ENCODE measurements around the gene TNFSF10. TPM values are rescaled to one million over a fixed set of nuclear protein-coding genes. Genes with fewer than 3 reads are reported as not detected.

TNFSF10 gene
- total and polyA plus RNA-seq, 9 of the 15 experiments (the other 6 are each of a cell fraction or from before 2014, with no cell fraction given), result 0.07 to 1.3 (median 0.27) TPM; not detected in 1

GRCh38 chr3:172543884-172544283, 20.7 kb upstream of the TNFSF10 start (continued):
- no peak for TF ChIP-seq NFXL1 (CRISPR knock-in tag; IDR thresholded peaks at IDR 0.05)
- no peak for TF ChIP-seq ZNF717 (CRISPR knock-in tag; IDR thresholded peaks at IDR 0.05)

DNA sequence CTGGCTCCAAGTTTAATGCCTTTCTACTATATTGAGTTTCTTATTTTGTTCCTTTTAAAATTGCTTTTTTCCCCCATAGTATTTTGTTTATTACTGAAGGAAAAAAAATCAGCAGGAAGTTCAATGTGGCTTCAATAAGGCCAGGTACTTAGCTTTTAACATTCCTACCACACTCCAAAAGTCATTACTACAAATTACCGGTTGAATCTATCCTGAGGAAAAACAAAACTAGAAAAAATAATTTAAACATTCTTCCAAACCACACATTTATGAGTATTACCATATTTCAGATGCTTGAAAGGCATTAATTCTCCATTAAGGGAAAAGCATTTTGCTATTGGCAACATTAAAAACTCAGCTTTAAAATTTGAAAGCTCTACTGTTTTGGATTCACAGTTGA, 20.2 kb upstream of the TNFSF10 start:
- TF ChIP-seq, protein P1, sequence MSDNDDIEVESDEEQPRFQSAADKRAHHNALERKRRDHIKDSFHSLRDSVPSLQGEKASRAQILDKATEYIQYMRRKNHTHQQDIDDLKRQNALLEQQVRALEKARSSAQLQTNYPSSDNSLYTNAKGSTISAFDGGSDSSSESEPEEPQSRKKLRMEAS (CRISPR knock-in tag; IDR thresholded peaks at IDR 0.05), result no peak
- TF ChIP-seq ATF7 (IDR thresholded peaks at IDR 0.05), result no peak
- TF ChIP-seq ZBED1 (IDR thresholded peaks at IDR 0.05), result no peak
- TF ChIP-seq HMG20B (CRISPR knock-in tag; IDR thresholded peaks at IDR 0.05), result no peak
- no peak for TF ChIP-seq WHSC1 (IDR thresholded peaks at IDR 0.05; ENCODE audit: low read length)
- TF ChIP-seq STAT5B (CRISPR knock-in tag; IDR thresholded peaks at IDR 0.05), result no peak
- TF ChIP-seq ARNT (IDR thresholded peaks at IDR 0.05), result no peak
- no peak for TF ChIP-seq SOX6 (IDR thresholded peaks at IDR 0.05)
- TF ChIP-seq, protein P2, sequence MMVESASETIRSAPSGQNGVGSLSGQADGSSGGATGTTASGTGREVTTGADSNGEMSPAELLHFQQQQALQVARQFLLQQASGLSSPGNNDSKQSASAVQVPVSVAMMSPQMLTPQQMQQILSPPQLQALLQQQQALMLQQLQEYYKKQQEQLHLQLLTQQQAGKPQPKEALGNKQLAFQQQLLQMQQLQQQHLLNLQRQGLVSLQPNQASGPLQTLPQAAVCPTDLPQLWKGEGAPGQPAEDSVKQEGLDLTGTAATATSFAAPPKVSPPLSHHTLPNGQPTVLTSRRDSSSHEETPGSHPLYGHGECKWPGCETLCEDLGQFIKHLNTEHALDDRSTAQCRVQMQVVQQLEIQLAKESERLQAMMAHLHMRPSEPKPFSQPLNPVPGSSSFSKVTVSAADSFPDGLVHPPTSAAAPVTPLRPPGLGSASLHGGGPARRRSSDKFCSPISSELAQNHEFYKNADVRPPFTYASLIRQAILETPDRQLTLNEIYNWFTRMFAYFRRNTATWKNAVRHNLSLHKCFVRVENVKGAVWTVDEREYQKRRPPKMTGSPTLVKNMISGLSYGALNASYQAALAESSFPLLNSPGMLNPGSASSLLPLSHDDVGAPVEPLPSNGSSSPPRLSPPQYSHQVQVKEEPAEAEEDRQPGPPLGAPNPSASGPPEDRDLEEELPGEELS (CRISPR knock-in tag; IDR thresholded peaks at IDR 0.05; ENCODE audit: borderline replicate concordance), result no peak
- no peak for TF ChIP-seq U2AF1 (optimal IDR thresholded peaks at IDR 0.05; ENCODE audit: low read depth, low read length)
- TF ChIP-seq KAT8 (IDR thresholded peaks at IDR 0.05; ENCODE audit: low read depth), result no peak
- no peak for TF ChIP-seq RBM25 (IDR thresholded peaks at IDR 0.05; ENCODE audit: low read depth, low read length, severe bottlenecking)
- TF ChIP-seq FOXJ3 (CRISPR knock-in tag; IDR thresholded peaks at IDR 0.05), result no peak
- no peak for TF ChIP-seq DACH1 (IDR thresholded peaks at IDR 0.05; ENCODE audit: partially characterized antibody)
- TF ChIP-seq NR2C2 (CRISPR knock-in tag; IDR thresholded peaks at IDR 0.05), result no peak
- TF ChIP-seq NR2C2 (tag; IDR thresholded peaks at IDR 0.05), result no peak
- TF ChIP-seq, protein P3, sequence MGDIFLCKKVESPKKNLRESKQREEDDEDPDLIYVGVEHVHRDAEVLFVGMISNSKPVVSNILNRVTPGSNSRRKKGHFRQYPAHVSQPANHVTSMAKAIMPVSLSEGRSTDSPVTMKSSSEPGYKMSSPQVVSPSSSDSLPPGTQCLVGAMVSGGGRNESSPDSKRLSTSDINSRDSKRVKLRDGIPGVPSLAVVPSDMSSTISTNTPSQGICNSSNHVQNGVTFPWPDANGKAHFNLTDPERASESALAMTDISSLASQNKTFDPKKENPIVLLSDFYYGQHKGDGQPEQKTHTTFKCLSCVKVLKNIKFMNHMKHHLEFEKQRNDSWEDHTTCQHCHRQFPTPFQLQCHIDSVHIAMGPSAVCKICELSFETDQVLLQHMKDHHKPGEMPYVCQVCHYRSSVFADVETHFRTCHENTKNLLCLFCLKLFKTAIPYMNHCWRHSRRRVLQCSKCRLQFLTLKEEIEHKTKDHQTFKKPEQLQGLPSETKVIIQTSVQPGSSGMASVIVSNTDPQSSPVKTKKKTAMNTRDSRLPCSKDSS (IDR thresholded peaks at IDR 0.05; ENCODE audit: low read depth, partially characterized antibody), result no peak
- H3K4me1 ChIP-seq (replicated peaks in 1 of 2; ENCODE audit: control insufficient read depth in 2 of 2, insufficient read depth in 2 of 2, low read length in 2 of 2), result peaks cover 4 to 5% of the 10 kb centered on the region in 2 experiments; a peak in 3 of 5 replicates
- DNase-seq (ENCODE audit: extremely low read depth in 1 of 4, low spot score in 3 of 4) (no peak), FAIRE-seq (no peak), ATAC-seq (no peak)
- H3K27me3 ChIP-seq (ENCODE audit: control insufficient read depth in 2 of 2, insufficient read depth in 2 of 2, low read length in 2 of 2), result no peaks in the 10 kb centered on the region
- intact Hi-C loops (cut with micrococcal nuclease) (no loop called here), in situ Hi-C loops (cut with MboI) (no loop called here)
- H3K9ac ChIP-seq (ENCODE audit: insufficient read depth in 1 of 2, low read depth in 2 of 2, low read length in 2 of 2), result no peak overlapping the region
- no peaks in the 10 kb centered on the region for H3K9me3 ChIP-seq (replicated peaks; ENCODE audit: control insufficient read depth, insufficient read depth, low read depth, low read length)
- no peaks in the 10 kb centered on the region for H3K9me1 ChIP-seq (ENCODE audit: control insufficient read depth, insufficient read depth, low read length)
- no TSS peak for BruUV-seq (replicated peaks)
- ChIA-PET POLR2A (interaction anchor here (0.7 kb wide), 1 partner anchor 20 kb away, joined by 3 read pairs; the partner anchor contains the start of gene TNFSF10), CTCF (ENCODE audit: low intra/inter-chr PET ratio) (no interaction called here)
- no peaks in the 10 kb centered on the region for H4K20me1 ChIP-seq (replicated peaks; ENCODE audit: control insufficient read depth, insufficient read depth, low read length)
- H2AFZ ChIP-seq (ENCODE audit: low read depth, low read length), result no peak overlapping the region
- no peaks in the 10 kb centered on the region for H3K36me3 ChIP-seq (ENCODE audit: control insufficient read depth, insufficient read depth, low read length)
- 27% methylated on average over 1 of the region's 1 CpG for WGBS (ENCODE audit: insufficient coverage, low coverage, missing lambda C conversion rate)
- H3K27ac ChIP-seq (ENCODE audit: extremely low read depth, low read depth, low read length), result no peak overlapping the region
- no peaks in the 10 kb centered on the region for H3K79me2 ChIP-seq (ENCODE audit: control insufficient read depth, insufficient read depth, low read length)
- H3K4me3 ChIP-seq, result no peak overlapping the region
- no peak overlapping the region for H3K4me2 ChIP-seq (ENCODE audit: insufficient read depth, low read length)

Measured in K562 (cell line).